Measurements from ENCODE around the gene ATG16L2. TPM values are rescaled to one million over a fixed set of nuclear protein-coding genes. Genes with fewer than 3 reads are reported as not detected.

Gene ATG16L2
- total RNA-seq, 2 experiments from 2014 or later = 58.3 to 61.6 TPM

DNA sequence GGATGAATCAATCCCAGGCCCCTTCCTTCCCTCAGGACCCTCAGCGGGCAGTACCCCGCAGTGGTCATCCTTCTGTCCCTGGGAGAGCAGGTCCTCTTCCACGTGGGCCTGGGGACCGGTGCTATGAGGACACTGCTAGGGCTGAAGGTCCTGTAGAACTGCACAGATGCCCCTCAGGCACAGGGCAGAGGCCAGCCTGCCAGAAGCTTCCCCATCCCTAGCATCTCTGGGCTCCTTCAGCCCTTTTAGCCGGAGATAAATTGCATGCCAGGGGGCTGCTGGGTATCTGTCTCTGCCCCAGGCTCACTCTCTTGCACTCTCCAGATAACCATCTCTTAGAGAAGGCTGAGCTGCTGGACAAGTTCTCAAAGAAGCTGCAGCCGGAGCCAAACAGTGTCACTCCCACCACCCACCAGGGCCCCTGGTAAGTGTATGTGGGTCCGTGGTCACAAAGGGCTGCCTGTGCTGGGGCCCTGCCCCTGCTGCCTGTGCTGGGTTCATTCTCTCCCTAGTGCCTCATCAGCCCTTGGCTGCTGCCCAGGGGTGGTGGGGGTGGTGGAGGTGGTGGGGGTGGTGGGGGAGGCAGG is 2.3 kb downstream of the ATG16L2 start:
- H3K9me3 Mint-ChIP-seq = no peaks in the 10 kb centered on the region
- no peaks in the 10 kb centered on the region for H3K27me3 ChIP-seq (ENCODE audit: control insufficient read depth in 1 of 2, insufficient read depth in 2 of 2, low read length in 2 of 2)
- peak overlapping the region; percentile 97 for H3K27ac Mint-ChIP-seq
- peaks cover 71% of the 10 kb centered on the region for H3K36me3 Mint-ChIP-seq (ENCODE audit: low read depth)
- ATAC-seq (ENCODE audit: poor library complexity) (no peak), DNase-seq (no peak)
- ChIA-PET POLR2A (interaction anchor here (1.2 to 1.9 kb wide), 3 partner anchors 12 to 22 kb away, joined by 3 to 9 read pairs (median 5); partner anchors contain the start of gene STARD10), CTCF (interaction anchor here (1.3 to 2.7 kb wide), 3 partner anchors 18 to 91 kb away, joined by 3 to 12 read pairs (median 7); partner anchors contain the start of gene STARD10)
- H3K4me1 Mint-ChIP-seq (ENCODE audit: low read depth) = peaks cover 62% of the 10 kb centered on the region
- intact Hi-C loops (cut with DNase I, micrococcal nuclease) = loop anchor here in 1 of 2 experiments (10.0 kb wide), 3 partner anchors 382 to 892 kb away; partner anchors contain the start of genes CLPB, INPPL1, RNF121 and XNDC1N
- H3K4me1 ChIP-seq (ENCODE audit: insufficient read depth, low read length) = peaks cover 47% of the 10 kb centered on the region
- no peaks in the 10 kb centered on the region for H3K9me3 ChIP-seq (ENCODE audit: control insufficient read depth in 1 of 2, insufficient read depth in 1 of 2, low read length in 2 of 2)
- H3K27me3 Mint-ChIP-seq = no peaks in the 10 kb centered on the region
- H3K4me3 ChIP-seq (ENCODE audit: low read length) = peak overlapping the region; percentile 96
- H3K36me3 ChIP-seq (ENCODE audit: insufficient read depth, low read length) = peaks cover 48% of the 10 kb centered on the region
- H3K4me3 Mint-ChIP-seq = peak overlapping the region; percentile 99
- peak overlapping the region in 1 of 2 donors; percentile 41 for H3K27ac ChIP-seq (ENCODE audit: low read depth in 1 of 2, low read length in 2 of 2)
- TF ChIP-seq, protein P1, sequence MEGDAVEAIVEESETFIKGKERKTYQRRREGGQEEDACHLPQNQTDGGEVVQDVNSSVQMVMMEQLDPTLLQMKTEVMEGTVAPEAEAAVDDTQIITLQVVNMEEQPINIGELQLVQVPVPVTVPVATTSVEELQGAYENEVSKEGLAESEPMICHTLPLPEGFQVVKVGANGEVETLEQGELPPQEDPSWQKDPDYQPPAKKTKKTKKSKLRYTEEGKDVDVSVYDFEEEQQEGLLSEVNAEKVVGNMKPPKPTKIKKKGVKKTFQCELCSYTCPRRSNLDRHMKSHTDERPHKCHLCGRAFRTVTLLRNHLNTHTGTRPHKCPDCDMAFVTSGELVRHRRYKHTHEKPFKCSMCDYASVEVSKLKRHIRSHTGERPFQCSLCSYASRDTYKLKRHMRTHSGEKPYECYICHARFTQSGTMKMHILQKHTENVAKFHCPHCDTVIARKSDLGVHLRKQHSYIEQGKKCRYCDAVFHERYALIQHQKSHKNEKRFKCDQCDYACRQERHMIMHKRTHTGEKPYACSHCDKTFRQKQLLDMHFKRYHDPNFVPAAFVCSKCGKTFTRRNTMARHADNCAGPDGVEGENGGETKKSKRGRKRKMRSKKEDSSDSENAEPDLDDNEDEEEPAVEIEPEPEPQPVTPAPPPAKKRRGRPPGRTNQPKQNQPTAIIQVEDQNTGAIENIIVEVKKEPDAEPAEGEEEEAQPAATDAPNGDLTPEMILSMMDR (IDR thresholded peaks at IDR 0.05) = no peak

DNA sequence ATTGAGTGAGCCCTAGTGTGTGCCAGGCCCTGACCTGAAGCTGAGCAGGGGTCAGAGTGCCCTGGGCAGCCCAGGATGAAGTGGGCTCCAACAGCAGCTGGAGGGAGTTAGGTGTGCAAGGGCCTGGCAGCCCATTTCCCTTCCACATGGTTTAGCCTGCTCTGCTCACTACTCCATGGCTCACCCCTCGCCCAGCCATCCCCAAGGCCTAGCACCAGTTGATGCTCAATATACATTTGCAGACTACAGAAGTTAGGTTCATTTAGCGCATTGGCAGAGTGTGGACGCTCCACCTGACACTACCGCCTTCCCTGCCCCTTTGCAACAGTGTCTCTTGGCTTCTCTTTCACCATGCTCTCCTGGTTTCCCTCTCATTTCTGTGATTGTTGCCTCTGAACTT is 3.8 kb downstream of the ATG16L2 start:
- Mint-ChIP-seq H3K4me1 (ENCODE audit: low read depth) (peaks cover 51% of the 10 kb centered on the region), H3K27me3 (no peaks in the 10 kb centered on the region), H3K27ac (peak overlapping the region; percentile 77), H3K4me3 (peak overlapping the region; percentile 72), H3K36me3 (ENCODE audit: low read depth) (peaks cover 69% of the 10 kb centered on the region), H3K9me3 (no peaks in the 10 kb centered on the region)
- CTCF ChIA-PET = no interaction called here
- Histone ChIP-seq H3K27me3 (ENCODE audit: control insufficient read depth in 1 of 2, insufficient read depth in 2 of 2, low read length in 2 of 2) (no peaks in the 10 kb centered on the region), H3K4me1 (ENCODE audit: insufficient read depth, low read length) (peaks cover 46% of the 10 kb centered on the region), H3K27ac (ENCODE audit: low read depth in 1 of 2, low read length in 2 of 2) (no peak overlapping the region), H3K4me3 (ENCODE audit: low read length) (no peak overlapping the region), H3K9me3 (ENCODE audit: control insufficient read depth in 1 of 2, insufficient read depth in 1 of 2, low read length in 2 of 2) (no peaks in the 10 kb centered on the region), H3K36me3 (ENCODE audit: insufficient read depth, low read length) (peaks cover 59% of the 10 kb centered on the region)
- POLR2A ChIA-PET = no interaction called here
- TF ChIP-seq, protein P1 (IDR thresholded peaks at IDR 0.05) = no peak
- DNase-seq (no peak), ATAC-seq (ENCODE audit: poor library complexity) (no peak)
- intact Hi-C loops (cut with DNase I, micrococcal nuclease) = loop anchor here in 1 of 2 experiments (10.0 kb wide), 3 partner anchors 383 to 893 kb away; partner anchors contain the start of genes CLPB, INPPL1, RNF121 and XNDC1N

DNA sequence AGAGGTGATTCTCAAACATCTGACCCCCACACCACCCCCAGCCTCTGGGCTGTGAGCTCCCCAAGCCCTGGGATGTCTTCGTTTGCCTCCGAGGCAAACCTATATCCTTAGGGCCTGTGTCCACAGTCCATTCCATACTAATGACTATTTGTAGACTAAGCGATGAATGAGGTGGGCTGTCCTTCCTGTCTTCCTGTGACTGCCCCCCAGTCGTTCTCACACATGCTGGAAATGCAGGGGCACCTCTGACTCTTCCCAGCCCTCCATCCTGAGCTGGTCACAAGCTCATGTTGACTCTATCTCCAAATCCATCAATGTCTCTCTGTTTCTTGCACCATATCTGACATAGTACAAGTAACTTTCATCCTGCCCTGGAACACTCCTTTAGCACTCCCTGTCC is 4.8 kb downstream of the ATG16L2 start:
- H3K27ac ChIP-seq (ENCODE audit: low read depth in 1 of 2, low read length in 2 of 2) = no peak overlapping the region
- H3K27me3 Mint-ChIP-seq = no peaks in the 10 kb centered on the region
- H3K9me3 ChIP-seq (ENCODE audit: control insufficient read depth in 1 of 2, insufficient read depth in 1 of 2, low read length in 2 of 2) = no peaks in the 10 kb centered on the region
- ChIA-PET CTCF (interaction anchor here (0.5 to 1.1 kb wide), 4 partner anchors 12 to 135 kb away, joined by 3 to 4 read pairs (median 3); no protein-coding TSS in a partner anchor), POLR2A (no interaction called here)
- peaks cover 69% of the 10 kb centered on the region for H3K36me3 Mint-ChIP-seq (ENCODE audit: low read depth)
- peaks cover 69% of the 10 kb centered on the region for H3K36me3 ChIP-seq (ENCODE audit: insufficient read depth, low read length)
- H3K4me1 ChIP-seq (ENCODE audit: insufficient read depth, low read length) = peaks cover 37% of the 10 kb centered on the region
- DNase-seq = no peak
- peak overlapping the region; percentile 46 for H3K4me3 Mint-ChIP-seq
- H3K9me3 Mint-ChIP-seq = no peaks in the 10 kb centered on the region
- TF ChIP-seq, protein P1 (IDR thresholded peaks at IDR 0.05) = no peak
- H3K27me3 ChIP-seq (ENCODE audit: control insufficient read depth in 1 of 2, insufficient read depth in 2 of 2, low read length in 2 of 2) = no peaks in the 10 kb centered on the region
- intact Hi-C loops (cut with DNase I, micrococcal nuclease) = loop anchor here in 1 of 2 experiments (10.0 kb wide), 3 partner anchors 384 to 894 kb away; partner anchors contain the start of genes CLPB, INPPL1, RNF121 and XNDC1N
- peaks cover 41% of the 10 kb centered on the region for H3K4me1 Mint-ChIP-seq (ENCODE audit: low read depth)
- peak overlapping the region; percentile 77 for H3K27ac Mint-ChIP-seq
- ATAC-seq (ENCODE audit: poor library complexity) = no peak
- no peak overlapping the region for H3K4me3 ChIP-seq (ENCODE audit: low read length)
